NCI-H446 (cell line): ENCODE results near the gene CFD.
"Not testable (repeated sequence)": the region's sequence is repeated elsewhere in the genome, so short reads cannot be mapped to it uniquely, and the experiment has no call there.

Experiments
- DNase-seq, 2 experiments: peaks; one replicate each; lab custom pipeline; 2025; lab: John Stamatoyannopoulos, UW

The CFD gene

DNA sequence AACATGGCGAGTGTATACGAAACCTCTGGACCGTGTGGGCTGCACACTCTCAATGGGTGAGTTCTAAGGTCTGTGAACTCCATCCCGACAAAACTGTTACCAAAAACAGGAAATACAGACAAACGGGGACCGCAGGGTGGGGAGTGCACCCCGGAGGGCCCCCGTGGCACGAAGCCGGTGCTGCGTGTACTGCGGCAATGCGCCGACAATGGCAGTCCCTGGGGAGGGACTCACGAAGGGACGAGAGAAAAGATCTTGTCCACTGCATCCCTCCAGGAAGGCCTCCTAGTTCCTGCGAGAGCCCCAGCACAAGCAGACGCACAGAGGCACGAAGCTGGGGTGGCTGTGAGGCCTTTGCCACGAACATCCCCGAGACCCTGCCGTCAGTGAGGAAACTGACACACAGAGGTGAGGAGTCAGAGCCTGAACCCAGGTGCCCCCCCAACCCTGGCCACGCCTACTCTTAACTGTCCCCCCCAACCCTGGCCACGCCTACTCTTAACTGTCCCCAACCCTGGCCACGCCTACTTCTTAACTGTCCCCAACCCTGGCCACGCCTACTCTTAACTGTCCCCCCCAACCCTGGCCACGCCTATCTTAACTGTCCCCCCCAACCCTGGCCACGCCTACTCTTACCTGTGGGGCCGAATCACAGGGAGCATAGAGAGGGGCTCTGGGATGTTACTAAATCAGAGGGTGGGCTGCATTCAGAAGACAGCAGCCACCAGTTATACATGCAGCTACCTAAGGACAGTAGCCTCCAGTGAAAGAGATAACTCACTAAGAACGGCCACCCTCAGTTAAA, 29.3 kb downstream of the CFD start:
- DNase-seq, result no peak

DNA sequence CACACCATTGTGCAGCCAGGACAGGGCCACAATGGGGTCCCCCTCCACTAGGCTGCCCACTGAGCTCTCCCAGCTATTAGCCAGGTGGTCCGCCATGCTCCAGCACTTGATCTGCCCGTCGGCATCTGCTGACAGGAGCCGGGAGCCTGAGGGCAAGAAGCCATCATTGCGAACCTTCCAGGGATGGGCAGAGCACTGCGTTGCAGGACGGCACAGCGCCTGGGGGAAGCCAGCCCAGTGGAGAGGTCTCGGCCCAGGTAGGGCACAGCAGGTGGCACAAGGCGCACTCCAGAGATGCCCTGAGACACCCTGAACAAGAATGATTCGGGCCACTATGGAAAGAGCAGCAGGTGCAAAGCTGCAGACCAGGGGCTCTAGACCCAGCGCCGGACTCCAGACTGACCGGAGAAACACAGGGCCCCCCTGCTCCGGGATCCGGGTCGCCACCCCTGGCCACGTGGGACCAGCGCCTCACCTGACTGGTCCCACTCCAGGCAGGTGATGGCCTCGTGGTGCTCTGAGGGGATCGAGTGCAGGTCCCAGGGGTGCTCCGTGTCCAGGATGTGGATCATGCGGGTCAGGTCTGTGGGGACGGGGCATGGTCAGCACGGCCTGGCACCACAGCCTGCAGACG, 30.3 kb downstream of the CFD start:
- DNase-seq, result no peak

DNA sequence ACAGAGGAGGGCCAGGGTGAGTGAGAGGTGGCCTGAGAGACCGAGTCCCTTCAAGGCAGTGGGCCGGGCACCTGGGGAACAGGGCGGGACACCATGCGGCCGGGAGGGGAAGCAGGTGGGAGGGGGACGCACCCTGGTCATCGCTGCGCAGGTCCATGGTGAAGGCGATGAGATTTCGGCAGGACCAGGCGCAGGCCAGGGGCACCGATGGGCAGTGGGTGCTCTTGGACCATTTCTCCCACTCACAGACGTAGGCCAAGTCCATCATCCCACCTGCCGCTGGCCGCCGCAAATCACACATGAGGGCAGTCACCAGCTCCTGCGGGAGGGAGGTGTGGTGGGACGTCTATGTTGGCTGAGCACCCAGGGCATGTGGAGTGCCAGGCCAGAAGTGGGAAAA, 31.4 kb downstream of the CFD start:
- DNase-seq, result no peak

DNA sequence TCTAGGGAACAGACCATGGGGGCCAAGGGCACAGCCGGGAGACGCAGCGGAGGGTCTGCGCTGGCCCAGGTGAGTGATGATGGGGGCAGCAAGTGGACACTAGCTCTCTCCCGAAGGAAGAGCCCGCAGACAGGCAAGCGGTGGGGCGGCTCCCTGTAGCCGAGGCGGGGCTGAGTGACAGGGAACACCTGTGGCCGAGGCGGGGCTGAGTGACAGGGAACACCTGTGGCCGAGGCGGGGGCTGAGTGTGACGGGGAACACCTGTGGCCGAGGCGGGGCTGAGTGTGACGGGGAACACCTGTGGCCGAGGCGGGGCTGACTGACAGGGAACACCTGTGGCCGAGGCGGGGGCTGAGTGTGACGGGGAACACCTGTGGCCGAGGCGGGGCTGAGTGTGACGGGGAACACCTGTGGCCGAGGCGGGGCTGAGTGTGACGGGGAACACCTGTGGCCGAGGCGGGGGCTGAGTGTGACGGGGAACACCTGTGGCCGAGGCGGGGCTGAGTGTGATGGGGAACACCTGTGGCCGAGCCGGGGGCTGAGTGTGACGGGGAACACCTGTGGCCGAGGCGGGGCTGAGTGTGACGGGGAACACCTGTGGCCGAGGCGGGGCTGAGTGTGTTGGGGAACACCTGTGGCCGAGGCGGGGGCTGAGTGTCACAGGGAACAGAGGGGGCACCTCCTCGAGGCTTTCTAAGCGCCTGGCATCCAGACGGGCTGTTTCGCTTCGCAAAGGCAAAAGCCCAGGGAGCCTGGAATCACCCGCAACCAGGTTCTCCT, 32.1 kb downstream of the CFD start:
- DNase-seq, result not testable (repeated sequence)

DNA sequence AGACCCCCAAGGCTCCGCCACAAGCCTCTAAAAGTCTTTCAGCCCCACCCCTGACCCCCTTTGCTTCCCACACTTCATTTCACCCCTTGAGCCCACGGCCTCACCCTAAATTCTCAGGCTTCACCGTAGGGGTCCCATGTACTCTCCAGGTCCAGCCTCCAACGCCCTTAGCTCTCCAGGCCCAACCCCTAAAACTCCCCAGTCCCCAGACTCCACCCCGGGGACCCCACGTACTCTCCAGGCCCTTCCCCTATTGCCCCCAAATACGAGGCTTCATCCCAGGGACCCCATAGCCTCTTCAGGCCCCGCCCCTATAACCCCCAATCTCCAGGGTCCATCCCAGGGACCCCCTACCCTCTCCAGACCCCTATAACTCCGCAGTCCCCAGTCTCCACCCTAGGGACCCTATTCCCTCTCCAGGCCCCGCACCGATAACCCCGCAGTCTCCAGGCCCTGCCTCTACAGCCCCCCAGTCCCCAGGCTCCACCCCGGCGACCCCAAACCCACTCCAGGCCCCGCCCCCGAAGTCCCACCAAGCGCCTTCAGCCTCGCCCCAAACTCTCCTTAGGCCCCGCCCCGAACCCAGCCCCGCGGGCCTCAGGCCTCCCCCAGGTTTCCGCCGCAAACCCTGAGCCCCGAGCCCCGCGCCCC, 32.9 kb downstream of the CFD start:
- DNase-seq, result no peak

DNA sequence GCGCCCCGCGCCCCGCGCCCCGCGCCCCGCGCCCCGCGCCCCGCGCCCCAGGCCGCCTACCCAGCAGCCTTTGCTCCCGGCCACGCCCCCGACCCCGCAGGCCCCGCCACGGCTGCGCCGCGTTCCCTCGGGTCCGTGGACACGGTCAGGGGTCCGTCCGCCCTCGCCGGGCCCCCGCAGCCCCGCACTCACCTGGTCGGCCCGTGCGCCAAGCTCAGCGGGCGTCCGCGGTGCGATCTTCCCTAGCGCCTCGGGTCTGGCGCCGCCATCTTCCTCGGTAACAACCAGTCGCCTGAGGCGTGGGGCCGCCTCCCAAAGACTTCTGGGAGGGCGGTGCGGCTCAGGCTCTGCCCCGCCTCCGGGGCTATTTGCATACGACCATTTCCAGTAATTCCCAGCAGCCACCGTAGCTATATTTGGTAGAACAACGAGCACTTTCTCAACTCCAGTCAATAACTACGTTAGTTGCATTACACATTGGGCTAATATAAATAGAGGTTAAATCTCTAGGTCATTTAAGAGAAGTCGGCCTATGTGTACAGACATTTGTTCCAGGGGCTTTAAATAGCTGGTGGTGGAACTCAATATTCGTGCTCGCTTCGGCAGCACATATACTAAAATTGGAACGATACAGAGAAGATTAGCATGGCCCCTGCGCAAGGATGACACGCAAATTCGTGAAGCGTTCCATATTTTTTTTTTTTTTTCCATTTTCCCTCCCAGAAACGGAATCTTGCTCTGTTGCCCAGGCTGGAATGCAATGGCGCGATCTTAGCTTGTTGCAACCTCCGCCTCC, 33.6 kb downstream of the CFD start, which contains the start of the genes MED16 and RNU6-9:
Gene MED16, minus strand, starts transcription at position 294 of the 796 bp plus-strand sequence. CDS start 2,056 bp downstream, outside the sequence.
Gene RNU6-9, plus strand, starts transcription at position 591 of the 796 bp plus-strand sequence.
- peak; percentile 92 to 97 for DNase-seq

DNA sequence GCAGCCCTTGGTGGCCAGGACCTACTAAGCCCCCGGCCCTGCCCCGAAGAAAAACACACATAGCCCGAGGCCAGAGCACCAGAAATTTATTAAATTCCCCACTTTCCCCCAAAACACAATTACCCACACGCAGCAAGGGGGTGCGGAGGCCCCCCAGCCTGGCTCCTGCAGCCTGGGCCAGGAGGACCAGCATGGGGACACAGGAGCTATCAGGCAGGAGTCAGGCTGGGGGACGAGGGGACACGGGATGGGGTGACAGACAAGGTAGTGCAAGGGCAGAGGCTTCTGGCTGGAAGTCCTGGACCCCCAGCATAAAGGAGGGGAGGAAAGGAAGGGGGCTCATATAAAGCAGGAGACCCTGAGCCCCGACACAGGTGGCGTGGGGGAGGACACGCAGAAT, 37.0 kb downstream of the CFD start:
- DNase-seq, result no peak

DNA sequence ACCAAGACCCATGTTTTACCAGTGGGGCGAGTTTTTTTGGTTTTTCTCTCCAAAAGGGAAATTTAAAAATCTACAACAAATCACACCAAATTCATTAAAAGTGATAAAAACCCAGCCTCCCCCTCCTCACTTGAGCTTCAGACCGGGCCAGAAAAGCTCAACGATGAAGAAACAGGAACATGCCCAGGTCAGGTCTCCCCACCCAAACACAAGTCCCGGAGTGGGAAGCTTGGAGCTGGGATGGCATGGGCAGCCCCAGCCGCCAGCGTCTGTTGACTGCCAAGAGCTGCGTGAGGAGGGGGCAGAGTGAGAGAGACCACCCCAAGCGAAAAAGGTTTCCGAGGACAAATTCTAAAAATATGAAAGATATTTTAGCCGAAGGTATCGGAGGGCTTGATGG, 37.5 kb downstream of the CFD start:
- DNase-seq, result no peak

DNA sequence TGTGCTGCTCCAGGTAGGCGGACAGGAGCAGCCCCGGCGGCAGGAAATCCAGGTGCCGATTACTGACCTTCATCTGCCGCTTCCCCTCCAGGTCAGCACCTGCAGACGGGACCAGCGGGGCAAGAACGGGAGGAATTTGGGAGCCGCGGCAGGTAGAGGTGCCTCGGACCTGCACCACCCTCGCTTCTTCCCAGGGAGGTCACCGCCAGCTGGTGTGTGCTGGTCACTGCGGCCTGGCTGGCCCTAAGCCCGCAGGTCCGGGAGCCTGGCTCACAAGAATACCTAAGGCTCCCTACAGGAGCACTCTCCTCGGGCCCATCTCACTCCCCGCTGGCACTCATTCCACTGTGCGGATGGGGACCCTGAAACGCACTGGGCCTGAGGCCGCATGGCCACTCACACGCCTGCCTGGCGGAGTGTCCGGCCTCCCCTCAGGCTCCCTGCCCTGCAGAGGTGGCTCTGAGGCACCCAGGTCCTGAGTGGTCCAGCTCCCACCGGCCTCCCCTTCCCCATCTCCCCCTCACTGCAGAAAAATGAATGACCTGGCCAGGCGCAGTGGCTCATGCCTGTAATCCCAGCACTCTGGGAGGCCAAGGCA, 38.1 kb downstream of the CFD start:
- no peak for DNase-seq

DNA sequence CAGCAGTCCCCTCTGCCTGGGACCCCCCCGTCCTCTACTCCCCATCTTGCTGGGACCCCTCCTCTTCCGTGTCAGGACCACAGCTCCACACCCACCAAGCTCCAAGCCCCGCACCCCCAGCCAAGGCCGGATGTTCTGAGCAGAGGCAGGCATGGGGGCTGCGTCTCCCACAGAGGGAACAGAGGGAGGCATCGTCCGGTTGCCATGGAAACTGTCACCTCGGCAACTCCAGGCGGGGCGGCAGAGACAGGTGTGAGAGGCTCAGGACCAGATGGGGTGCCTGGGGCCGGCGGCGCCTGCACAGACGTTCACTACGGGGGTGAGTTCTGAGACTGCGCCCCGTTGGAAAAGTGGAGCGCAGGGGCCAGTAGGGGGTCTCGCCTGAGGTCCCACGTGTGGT, 39.2 kb downstream of the CFD start:
- DNase-seq, result no peak

DNA sequence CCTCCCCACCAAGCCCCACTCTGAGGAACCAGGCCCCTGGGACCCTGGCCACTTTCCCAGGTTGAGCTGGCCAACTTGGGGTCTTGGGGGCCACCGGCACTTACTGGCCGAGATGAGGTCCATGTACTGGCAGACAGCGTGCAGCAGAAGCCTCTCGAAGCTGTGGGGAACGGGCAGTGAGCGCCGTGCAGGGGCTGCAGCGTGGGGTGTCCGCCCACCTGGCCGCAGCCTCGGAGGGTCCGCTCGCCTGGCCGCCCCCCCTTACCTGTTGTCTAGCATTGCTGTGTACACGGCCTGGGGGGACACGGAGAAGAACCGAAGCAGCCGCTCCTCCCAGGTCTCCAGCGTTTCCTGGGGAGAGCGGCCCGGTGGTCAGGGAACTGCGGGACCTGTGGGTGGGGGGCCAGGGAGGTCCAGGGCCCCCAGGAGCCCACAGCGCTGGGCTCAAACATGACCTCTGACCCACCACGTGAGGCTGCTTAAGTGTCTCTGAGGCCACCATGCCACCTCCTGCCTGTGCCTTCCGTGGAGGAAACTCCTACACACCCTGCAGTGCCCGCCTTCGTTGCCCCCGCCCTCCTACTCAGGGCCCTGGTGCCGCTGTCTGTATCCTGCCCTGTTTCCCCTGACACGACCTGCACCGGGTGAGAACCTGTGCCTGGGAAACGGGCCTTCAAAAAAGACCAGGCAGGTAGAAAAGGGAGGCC, 40.0 kb downstream of the CFD start:
- DNase-seq, result no peak

DNA sequence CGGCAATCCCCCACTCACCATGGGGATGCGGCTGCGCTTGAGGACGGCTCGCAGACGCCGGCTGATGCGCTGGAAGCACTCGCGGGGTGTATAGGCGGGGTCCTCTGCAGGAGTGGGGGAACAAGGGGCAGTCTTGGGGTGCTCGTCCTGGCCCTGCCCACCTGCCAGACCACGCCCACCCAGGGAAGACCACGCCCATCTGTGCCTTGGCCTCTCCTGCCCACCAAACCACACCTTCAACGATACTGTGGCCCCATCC, 40.5 kb downstream of the CFD start:
- DNase-seq, result no peak

DNA sequence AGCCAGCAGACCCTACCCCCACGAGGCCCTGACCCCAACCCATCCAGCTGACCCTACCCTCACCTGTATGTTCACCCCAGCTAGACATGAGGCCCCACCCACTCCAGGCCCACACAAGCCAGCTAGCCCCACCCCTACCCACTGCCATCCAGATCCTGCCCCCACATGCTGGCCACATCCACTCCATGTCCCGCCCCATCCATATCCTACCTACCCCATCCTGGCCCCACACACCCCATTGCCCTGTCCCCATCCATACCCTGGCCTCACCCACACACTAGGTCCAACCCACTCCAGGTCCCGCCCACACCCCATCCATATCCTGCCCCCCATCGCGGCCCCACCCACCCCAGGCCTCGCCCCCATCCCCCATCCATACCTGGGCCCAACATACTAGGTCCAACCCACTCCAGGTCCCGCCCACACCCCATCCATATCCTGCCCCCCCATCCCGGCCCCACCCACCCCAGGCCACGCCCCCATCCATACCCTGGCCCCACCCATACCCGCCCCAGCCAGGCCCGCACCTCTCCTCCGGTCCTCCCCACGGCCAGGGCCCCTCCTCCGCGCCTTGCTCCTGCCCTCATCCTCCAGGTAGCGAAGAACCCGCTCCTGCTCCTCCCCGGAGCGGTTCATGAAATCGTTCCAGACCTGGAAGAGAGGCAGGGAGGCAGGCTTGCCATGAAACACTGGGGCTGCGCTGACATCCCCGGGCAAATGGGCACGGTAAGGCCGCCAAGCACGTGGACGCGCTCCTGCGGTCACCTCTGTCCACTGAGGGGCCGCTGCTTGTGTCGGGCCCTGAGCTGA, 41.0 kb downstream of the CFD start:
- DNase-seq, result no peak

DNA sequence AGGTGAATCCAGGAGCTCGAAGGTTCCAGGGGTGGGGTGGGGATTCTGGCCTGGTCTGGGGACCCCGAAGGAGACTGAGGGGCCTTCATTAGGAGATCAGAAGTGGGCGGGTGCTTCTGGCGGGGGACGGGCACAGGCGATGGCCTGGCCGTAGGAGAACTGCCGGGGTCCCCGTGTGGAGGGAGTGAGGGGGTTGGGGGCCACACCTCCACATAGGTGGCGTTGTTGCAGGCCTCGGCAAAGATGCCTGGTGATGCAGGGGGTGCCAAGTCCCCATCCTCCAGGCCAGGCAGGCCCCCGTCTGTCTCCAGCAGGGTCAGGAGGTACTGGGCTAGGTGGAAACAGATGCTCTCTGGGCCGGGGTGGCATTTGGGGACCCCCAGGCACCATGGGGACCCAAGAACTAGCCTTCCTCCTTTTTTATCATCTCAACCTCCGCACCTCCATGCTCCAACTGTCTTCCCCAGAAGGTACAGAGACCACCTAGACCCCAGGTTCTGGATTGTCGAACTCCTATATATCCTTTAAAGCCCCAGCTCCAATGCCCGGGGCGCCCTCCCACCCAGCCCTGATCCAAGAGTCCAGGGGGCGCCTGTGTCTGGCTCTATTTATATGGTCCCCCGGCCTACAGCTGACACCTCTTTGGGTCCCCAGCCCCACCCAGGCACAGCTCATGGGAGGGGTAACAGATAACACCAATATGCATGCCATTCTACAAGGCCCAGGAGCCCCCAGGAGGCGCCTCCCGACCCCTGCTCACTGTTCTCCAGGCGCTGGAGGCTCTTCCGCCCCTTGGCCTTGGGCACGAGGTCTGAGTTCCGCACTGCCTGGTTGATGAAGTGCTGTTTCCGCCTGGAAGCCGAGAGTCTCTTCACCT, 42.0 kb downstream of the CFD start:
- no peak for DNase-seq

DNA sequence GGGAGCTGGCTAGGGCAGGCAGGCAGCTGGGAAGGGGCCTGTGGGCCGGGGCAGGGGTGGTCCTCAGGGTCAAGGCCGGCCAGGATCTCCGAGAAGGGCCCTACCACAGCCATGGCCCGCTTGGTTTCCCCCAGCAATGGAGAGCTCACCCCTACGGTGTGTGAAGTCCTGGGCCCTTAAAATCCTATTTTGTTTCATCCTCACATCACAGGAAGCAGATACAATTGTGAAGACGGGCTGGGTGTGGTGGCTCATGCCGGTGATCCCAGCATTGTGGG, 42.6 kb downstream of the CFD start:
- DNase-seq, result no peak

DNA sequence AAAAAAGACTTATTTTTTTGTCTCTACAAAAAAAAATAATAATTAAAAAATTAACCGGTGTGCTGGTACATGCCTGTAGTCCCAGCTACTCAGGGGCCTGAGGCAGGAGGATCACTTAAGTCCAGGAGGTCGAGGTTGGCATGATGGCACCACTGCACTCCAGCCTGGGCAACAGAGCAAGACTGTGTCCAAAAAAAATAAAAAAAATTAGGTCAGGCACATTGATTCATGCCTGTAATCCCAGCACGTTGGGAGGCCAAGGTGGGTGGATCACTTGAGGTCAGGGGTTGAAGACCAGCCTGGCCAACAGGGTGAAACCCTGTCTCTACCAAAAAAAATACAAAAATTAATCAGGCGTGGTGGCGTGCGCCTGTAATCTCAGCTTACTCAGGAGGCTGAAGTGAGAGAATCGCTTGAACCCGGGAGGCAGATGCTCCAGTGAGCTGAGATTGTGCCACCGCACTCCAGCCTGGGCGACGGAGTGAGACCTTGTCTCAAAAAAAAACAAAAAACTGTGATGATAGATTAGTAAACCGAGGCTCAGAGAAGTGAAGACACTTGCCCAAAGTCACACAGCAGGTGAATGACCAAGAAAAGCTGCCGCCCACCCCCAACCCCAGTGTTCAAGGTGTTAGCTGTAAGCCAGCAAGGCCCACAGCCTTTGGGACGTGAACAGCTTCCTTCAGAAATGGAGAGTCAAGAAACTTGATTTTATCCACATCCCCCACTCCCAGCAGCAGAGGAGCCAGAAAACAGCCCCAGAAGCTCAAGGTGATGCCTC, 43.2 kb downstream of the CFD start:
- no peak for DNase-seq

DNA sequence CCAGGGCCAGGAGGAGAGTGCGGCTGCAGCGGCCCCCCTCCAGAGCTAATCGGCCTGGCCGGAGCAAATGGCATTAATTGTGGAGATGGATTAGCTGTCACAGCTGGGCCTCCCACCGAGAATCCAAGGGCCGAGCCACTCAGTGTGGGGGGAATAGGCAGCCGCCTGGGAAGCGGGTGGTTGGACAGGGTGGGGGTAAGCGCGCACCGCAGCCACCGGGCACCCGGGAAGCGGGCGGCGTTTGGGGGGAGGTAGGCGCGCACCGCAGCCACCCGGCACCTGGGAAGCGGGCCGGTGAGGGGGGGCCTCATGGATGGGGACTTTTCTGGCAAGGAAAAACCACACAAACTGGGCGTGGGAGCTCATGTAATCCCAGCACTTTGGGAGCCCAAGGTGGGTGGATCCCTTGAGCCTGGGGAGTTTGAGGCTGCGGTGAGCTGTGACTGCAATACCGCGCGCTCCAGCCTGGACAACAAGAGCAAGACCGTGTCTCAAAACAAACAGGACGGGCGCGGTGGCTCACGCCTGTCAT, 43.9 kb downstream of the CFD start:
- no peak for DNase-seq

DNA sequence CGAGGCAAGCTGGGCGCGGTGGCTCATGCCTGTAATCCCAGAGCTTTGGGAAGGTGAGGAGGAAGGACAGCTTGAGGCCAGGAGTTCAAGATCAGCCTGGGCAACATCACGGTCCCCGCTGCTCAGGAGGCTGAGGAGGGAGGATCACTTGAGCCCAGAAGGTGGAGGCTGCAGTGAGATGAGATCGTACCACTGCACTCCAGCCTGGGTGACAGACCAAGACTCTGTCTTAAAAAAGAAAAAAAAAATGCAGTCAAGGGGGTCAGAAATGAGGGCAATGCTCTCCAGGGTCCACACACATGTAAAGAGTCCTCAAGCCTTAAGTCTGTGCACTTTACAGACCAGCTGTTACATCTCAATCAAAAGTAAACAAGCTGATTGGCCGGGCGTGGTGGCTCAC, 45.1 kb downstream of the CFD start:
- no peak for DNase-seq
